ENCODE results near the gene PRKD1.

GRCh38 chr14:29738056-29738455 is 189.6 kb downstream of the PRKD1 start:
- TF ChIP-seq EZH2 (IDR thresholded peaks at IDR 0.05; ENCODE audit: borderline replicate concordance) (no peak), CTCF (IDR thresholded peaks at IDR 0.05; ENCODE audit: poor library complexity) (no peak)

Data from hepatocyte (in vitro differentiated cells).